Measurements from ENCODE around the gene NFIA. TPM values are rescaled to one million over a fixed set of nuclear protein-coding genes. Genes with fewer than 3 reads are reported as not detected.

NFIA gene
- total and polyA plus RNA-seq, 2 of the 13 experiments (the other 11 are each of a cell fraction or from before 2014, with no cell fraction given) = 14.7 to 28.5 TPM

DNA sequence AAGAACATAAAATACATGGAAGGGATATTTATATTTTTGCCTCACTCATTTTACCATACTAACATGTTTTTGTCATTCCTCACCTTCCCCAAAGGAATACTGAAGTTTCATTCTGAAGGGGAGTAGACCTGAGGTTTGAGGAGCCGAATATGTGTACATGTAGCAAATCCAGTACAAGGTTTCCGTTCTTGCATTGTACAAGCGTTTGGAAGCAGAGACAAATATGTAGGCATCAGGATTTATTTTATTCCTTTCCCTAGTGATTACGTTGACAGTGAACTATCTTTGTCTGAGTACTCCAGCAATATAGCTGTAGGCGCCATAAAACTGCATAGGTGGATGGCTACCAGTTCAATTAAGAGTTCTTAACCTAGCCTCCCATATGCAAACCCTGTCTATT, 191.5 kb downstream of the NFIA start:
- peaks cover 0 to 13% of the 10 kb centered on the region in 2 experiments; a peak in 3 of 5 replicates for H3K36me3 ChIP-seq (replicated peaks in 1 of 2; ENCODE audit: control insufficient read depth in 1 of 2, insufficient read depth in 2 of 2, low read length in 2 of 2)
- no peak overlapping the region for H3K4me2 ChIP-seq (ENCODE audit: low read depth, low read length)
- H3K79me2 ChIP-seq (ENCODE audit: insufficient read depth, low read length) = peaks cover 66% of the 10 kb centered on the region
- no TSS peak for BruUV-seq (replicated peaks)
- WGBS (ENCODE audit: low lambda C conversion rate) = 98% methylated on average over 5 of the region's 5 CpGs
- no peak for DNase-seq (ENCODE audit: low spot score)
- POLR2A ChIA-PET = no interaction called here
- peaks cover 30% of the 10 kb centered on the region for H3K4me1 ChIP-seq (ENCODE audit: insufficient read depth, low read length)
- CTCF ChIA-PET (ENCODE audit: low intra/inter-chr PET ratio, low total read pairs) = no interaction called here
- no peaks in the 10 kb centered on the region for H3K9me3 ChIP-seq (ENCODE audit: low read length)
- no peak overlapping the region for H3K9ac ChIP-seq (ENCODE audit: insufficient read depth, low read depth, low read length)
- no peak for ATAC-seq
- H4K20me1 ChIP-seq (ENCODE audit: insufficient read depth, low read length) = no peaks in the 10 kb centered on the region
- no peak overlapping the region for H3K27ac ChIP-seq (ENCODE audit: extremely low read length, insufficient read depth, low read length)
- no peak for FAIRE-seq
- in situ Hi-C loops (cut with HindIII; ENCODE audit: extremely low pct_ligation_motif_present, low pct_unique_long_range_greater_than_20kb) = no loop called here
- H3K4me3 ChIP-seq (replicated peaks in 1 of 3; ENCODE audit: insufficient read depth in 1 of 3, low read depth in 2 of 3, low read length in 3 of 3) = no peak overlapping the region
- no peaks in the 10 kb centered on the region; a peak in 1 of 5 replicates for H3K27me3 ChIP-seq (ENCODE audit: control insufficient read depth in 1 of 2, insufficient read depth in 2 of 2, low read length in 2 of 2)
- TF ChIP-seq PAF1 (CRISPR knock-in tag; IDR thresholded peaks at IDR 0.05) (no peak), REXO4 (CRISPR knock-in tag; IDR thresholded peaks at IDR 0.05; ENCODE audit: borderline replicate concordance) (no peak), ZNF737 (CRISPR knock-in tag; IDR thresholded peaks at IDR 0.05; ENCODE audit: borderline replicate concordance) (no peak), ZNF850 (CRISPR knock-in tag; conservative IDR thresholded peaks at IDR 0.05) (no peak), ZBTB7B (CRISPR knock-in tag; IDR thresholded peaks at IDR 0.05) (no peak), MYC (CRISPR knock-in tag; IDR thresholded peaks at IDR 0.05; ENCODE audit: borderline replicate concordance) (no peak), PHF21A (CRISPR knock-in tag; IDR thresholded peaks at IDR 0.05) (no peak), ZNF256 (CRISPR knock-in tag; conservative IDR thresholded peaks at IDR 0.05) (no peak)
- TF ChIP-seq, protein P1, sequence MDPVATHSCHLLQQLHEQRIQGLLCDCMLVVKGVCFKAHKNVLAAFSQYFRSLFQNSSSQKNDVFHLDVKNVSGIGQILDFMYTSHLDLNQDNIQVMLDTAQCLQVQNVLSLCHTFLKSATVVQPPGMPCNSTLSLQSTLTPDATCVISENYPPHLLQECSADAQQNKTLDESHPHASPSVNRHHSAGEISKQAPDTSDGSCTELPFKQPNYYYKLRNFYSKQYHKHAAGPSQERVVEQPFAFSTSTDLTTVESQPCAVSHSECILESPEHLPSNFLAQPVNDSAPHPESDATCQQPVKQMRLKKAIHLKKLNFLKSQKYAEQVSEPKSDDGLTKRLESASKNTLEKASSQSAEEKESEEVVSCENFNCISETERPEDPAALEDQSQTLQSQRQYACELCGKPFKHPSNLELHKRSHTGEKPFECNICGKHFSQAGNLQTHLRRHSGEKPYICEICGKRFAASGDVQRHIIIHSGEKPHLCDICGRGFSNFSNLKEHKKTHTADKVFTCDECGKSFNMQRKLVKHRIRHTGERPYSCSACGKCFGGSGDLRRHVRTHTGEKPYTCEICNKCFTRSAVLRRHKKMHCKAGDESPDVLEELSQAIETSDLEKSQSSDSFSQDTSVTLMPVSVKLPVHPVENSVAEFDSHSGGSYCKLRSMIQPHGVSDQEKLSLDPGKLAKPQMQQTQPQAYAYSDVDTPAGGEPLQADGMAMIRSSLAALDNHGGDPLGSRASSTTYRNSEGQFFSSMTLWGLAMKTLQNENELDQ (CRISPR knock-in tag; IDR thresholded peaks at IDR 0.05; ENCODE audit: borderline replicate concordance) = no peak
- H2AFZ ChIP-seq (ENCODE audit: low read length) = no peak overlapping the region
- intact Hi-C loops (cut with micrococcal nuclease; ENCODE audit: unreplicated experiment) = no loop called here
